Measurements from ENCODE around the gene BCAS3.

DNA sequence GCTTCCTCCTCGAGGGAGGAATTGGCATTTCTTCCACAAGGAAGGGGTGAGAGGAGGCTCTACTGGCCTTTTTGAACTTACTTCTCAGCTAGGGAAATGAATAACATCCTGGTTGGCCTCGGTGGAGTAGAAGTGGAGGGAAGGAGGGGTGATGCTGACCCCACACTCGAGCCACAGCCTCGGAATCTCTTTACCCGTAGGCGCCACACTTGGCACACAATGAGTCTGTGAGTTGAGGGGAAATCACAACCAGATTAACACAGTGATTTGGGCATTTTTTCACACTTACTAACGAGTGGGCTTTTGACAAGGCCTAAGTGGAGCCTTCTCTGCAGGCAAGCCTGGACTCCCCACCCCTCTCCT, 674.7 kb downstream of the BCAS3 start:
- TF ChIP-seq, protein P1, sequence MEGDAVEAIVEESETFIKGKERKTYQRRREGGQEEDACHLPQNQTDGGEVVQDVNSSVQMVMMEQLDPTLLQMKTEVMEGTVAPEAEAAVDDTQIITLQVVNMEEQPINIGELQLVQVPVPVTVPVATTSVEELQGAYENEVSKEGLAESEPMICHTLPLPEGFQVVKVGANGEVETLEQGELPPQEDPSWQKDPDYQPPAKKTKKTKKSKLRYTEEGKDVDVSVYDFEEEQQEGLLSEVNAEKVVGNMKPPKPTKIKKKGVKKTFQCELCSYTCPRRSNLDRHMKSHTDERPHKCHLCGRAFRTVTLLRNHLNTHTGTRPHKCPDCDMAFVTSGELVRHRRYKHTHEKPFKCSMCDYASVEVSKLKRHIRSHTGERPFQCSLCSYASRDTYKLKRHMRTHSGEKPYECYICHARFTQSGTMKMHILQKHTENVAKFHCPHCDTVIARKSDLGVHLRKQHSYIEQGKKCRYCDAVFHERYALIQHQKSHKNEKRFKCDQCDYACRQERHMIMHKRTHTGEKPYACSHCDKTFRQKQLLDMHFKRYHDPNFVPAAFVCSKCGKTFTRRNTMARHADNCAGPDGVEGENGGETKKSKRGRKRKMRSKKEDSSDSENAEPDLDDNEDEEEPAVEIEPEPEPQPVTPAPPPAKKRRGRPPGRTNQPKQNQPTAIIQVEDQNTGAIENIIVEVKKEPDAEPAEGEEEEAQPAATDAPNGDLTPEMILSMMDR (IDR thresholded peaks at IDR 0.05 in 8 of 11, conservative IDR thresholded peaks at IDR 0.05 in 3 of 11) = no peak
- TF ChIP-seq POLR2AphosphoS5 (IDR thresholded peaks at IDR 0.05) (no peak), POLR2A (IDR thresholded peaks at IDR 0.05) (no peak)

Data from spleen (tissue), 7 donors.